ENCODE data around the gene CMTM8.

CMTM8 gene

DNA sequence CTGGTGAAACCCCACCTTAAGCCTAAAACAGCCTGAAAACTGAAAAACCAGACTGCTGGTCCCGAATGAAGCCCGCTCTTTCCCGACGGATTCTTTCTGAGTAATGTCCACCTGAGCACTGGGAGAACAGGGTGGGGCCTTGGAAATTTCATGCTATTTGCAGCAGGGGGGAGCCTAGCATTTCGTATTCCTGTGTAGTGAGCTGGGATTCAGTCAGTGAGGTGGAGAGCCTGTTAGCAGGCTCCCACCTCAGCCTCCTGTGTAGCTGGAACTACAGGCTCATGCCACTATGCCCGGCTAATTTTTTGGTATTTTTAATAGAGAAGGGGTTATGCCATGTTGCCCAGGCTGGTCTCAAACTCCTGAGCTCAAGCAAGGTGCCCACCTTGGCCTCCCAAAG is 74.7 kb downstream of the CMTM8 start:
- Histone ChIP-seq H3K36me3 (ENCODE audit: control insufficient read depth, insufficient read depth, low read length) (no peaks in the 10 kb centered on the region), H3K9me3 (ENCODE audit: control insufficient read depth, low read length) (no peaks in the 10 kb centered on the region), H3K4me3 (ENCODE audit: insufficient read depth, low read depth, low read length, poor library complexity, severe bottlenecking) (no peak overlapping the region), H3K27me3 (replicated peaks; ENCODE audit: control insufficient read depth, insufficient read depth, low read length, poor library complexity, severe bottlenecking) (no peaks in the 10 kb centered on the region), H3K4me1 (ENCODE audit: control insufficient read depth, insufficient read depth, low read length, poor library complexity, severe bottlenecking) (peaks cover 16% of the 10 kb centered on the region), H3K27ac (ENCODE audit: insufficient read depth, low read length, poor library complexity, severe bottlenecking) (peak overlapping the region; percentile 43)
- DNase-seq, result no peak

DNA sequence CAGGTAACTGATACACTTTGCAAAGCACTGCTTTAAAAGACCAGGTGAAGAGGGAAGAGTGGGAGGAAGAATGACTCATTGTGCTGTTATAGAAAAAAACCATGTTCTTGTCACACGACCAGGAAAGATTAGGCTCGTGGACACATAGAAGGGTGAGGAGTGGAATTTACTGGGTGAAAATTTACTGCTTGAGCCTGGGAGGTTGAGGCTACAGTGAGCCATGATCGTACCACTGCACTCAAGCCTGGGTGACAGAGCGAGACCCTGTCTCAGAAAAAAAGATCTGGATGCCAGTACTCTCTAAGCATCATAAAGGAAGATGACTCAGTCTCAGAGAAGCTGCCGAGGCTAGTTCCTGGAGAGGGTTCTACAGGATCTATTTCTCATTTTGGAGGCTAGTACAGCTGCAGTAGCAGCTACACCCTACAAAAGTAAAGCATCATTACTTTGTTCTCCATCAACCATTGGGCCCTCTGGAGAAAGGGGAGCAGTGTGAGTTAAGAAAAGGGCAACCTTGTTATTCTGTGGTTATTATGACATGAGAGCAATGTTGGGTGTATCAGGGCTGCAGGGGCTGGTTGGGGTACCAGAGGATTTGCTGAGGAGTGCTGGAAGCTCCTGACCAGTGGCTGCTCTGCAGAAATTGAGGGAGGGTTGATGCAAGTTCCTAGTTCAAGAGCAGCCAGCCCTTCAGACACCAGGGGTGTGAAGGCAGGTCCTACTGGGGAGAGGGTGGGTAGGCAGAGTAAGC is 75.4 kb downstream of the CMTM8 start:
- H3K27me3 ChIP-seq (replicated peaks; ENCODE audit: control insufficient read depth, insufficient read depth, low read length, poor library complexity, severe bottlenecking), result no peaks in the 10 kb centered on the region
- no peak overlapping the region for H3K4me3 ChIP-seq (ENCODE audit: insufficient read depth, low read depth, low read length, poor library complexity, severe bottlenecking)
- no peaks in the 10 kb centered on the region for H3K9me3 ChIP-seq (ENCODE audit: control insufficient read depth, low read length)
- DNase-seq, result peak in 1 of 3 donors; percentile 4
- no peaks in the 10 kb centered on the region for H3K36me3 ChIP-seq (ENCODE audit: control insufficient read depth, insufficient read depth, low read length)
- peak overlapping the region; percentile 43 for H3K27ac ChIP-seq (ENCODE audit: insufficient read depth, low read length, poor library complexity, severe bottlenecking)
- H3K4me1 ChIP-seq (ENCODE audit: control insufficient read depth, insufficient read depth, low read length, poor library complexity, severe bottlenecking), result peaks cover 16% of the 10 kb centered on the region

- peaks cover 16% of the 10 kb centered on the region for H3K4me1 ChIP-seq (ENCODE audit: control insufficient read depth, insufficient read depth, low read length, poor library complexity, severe bottlenecking)
- no peaks in the 10 kb centered on the region for H3K27me3 ChIP-seq (replicated peaks; ENCODE audit: control insufficient read depth, insufficient read depth, low read length, poor library complexity, severe bottlenecking)
- no peak overlapping the region for H3K4me3 ChIP-seq (ENCODE audit: insufficient read depth, low read depth, low read length, poor library complexity, severe bottlenecking)
- no peaks in the 10 kb centered on the region for H3K36me3 ChIP-seq (ENCODE audit: control insufficient read depth, insufficient read depth, low read length)
- no peak overlapping the region for H3K27ac ChIP-seq (ENCODE audit: insufficient read depth, low read length, poor library complexity, severe bottlenecking)
- no peaks in the 10 kb centered on the region for H3K9me3 ChIP-seq (ENCODE audit: control insufficient read depth, low read length)
- DNase-seq, result no peak
These were observed 77.0 kb downstream of the CMTM8 start for GRCh38 chr3:32315441-32315840.

- Histone ChIP-seq H3K27ac (ENCODE audit: insufficient read depth, low read length, poor library complexity, severe bottlenecking) (no peak overlapping the region), H3K36me3 (ENCODE audit: control insufficient read depth, insufficient read depth, low read length) (no peaks in the 10 kb centered on the region), H3K9me3 (ENCODE audit: control insufficient read depth, low read length) (no peaks in the 10 kb centered on the region), H3K4me1 (ENCODE audit: control insufficient read depth, insufficient read depth, low read length, poor library complexity, severe bottlenecking) (peaks cover 16% of the 10 kb centered on the region), H3K4me3 (ENCODE audit: insufficient read depth, low read depth, low read length, poor library complexity, severe bottlenecking) (no peak overlapping the region), H3K27me3 (replicated peaks; ENCODE audit: control insufficient read depth, insufficient read depth, low read length, poor library complexity, severe bottlenecking) (no peaks in the 10 kb centered on the region)
- no peak for DNase-seq
These were observed 77.8 kb downstream of the CMTM8 start for GRCh38 chr3:32316319-32316718.

GRCh38 chr3:32316976-32317375 is 78.5 kb downstream of the CMTM8 start:
- Histone ChIP-seq H3K9me3 (ENCODE audit: control insufficient read depth, low read length) (no peaks in the 10 kb centered on the region), H3K36me3 (ENCODE audit: control insufficient read depth, insufficient read depth, low read length) (no peaks in the 10 kb centered on the region), H3K27me3 (replicated peaks; ENCODE audit: control insufficient read depth, insufficient read depth, low read length, poor library complexity, severe bottlenecking) (no peaks in the 10 kb centered on the region), H3K4me1 (ENCODE audit: control insufficient read depth, insufficient read depth, low read length, poor library complexity, severe bottlenecking) (peaks cover 16% of the 10 kb centered on the region), H3K4me3 (ENCODE audit: insufficient read depth, low read depth, low read length, poor library complexity, severe bottlenecking) (no peak overlapping the region), H3K27ac (ENCODE audit: insufficient read depth, low read length, poor library complexity, severe bottlenecking) (no peak overlapping the region)
- DNase-seq, result no peak

GRCh38 chr3:32319607-32320006 is 81.1 kb downstream of the CMTM8 start:
- H3K27me3 ChIP-seq (replicated peaks; ENCODE audit: control insufficient read depth, insufficient read depth, low read length, poor library complexity, severe bottlenecking), result no peaks in the 10 kb centered on the region
- no peaks in the 10 kb centered on the region for H3K36me3 ChIP-seq (ENCODE audit: control insufficient read depth, insufficient read depth, low read length)
- H3K27ac ChIP-seq (ENCODE audit: insufficient read depth, low read length, poor library complexity, severe bottlenecking), result no peak overlapping the region
- H3K9me3 ChIP-seq (ENCODE audit: control insufficient read depth, low read length), result no peaks in the 10 kb centered on the region
- no peaks in the 10 kb centered on the region for H3K4me1 ChIP-seq (ENCODE audit: control insufficient read depth, insufficient read depth, low read length, poor library complexity, severe bottlenecking)
- no peak overlapping the region for H3K4me3 ChIP-seq (ENCODE audit: insufficient read depth, low read depth, low read length, poor library complexity, severe bottlenecking)
- DNase-seq, result no peak

- Histone ChIP-seq H3K9me3 (ENCODE audit: control insufficient read depth, low read length) (no peaks in the 10 kb centered on the region), H3K27ac (ENCODE audit: insufficient read depth, low read length, poor library complexity, severe bottlenecking) (no peak overlapping the region)
- no peak for DNase-seq
These were observed 81.6 kb downstream of the CMTM8 start for GRCh38 chr3:32320080-32320479.

DNA sequence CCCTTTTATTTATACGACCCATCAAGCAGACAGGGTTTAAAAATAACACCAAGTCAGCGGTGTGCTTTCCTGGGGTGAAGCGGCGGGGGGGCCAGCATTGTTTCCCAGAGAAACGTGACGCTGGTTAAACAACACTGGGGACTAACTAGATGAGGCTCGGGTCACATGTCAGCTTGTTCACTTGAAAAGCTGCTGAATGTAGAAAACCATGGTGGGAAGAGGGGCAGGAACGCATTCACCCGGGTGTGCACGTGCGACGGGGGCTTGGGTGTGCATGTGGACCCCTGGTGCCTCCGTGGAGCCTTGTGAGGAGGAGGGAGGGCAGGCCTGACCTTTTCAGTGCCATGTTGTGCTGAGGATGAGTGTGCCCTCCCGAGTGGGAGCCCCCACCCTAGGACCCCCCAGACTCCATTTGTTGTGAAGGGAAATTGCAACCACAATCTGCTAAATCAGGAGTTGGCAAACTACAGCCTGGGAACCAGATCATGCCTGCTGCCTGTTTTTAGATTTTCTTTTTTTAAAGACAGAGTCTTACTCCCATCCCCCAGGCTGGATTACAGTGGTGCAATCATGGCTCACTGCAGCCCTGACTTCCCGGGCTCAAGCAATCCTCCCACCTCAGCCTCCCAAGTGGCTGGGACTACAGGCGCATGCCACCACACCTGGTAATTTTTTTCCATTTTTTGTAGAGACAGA is 82.8 kb downstream of the CMTM8 start:
- H3K27ac ChIP-seq (ENCODE audit: insufficient read depth, low read length, poor library complexity, severe bottlenecking), result no peak overlapping the region
- no peaks in the 10 kb centered on the region for H3K9me3 ChIP-seq (ENCODE audit: control insufficient read depth, low read length)
- H3K36me3 ChIP-seq (ENCODE audit: control insufficient read depth, insufficient read depth, low read length), result no peaks in the 10 kb centered on the region
- H3K4me1 ChIP-seq (ENCODE audit: control insufficient read depth, insufficient read depth, low read length, poor library complexity, severe bottlenecking), result no peaks in the 10 kb centered on the region
- DNase-seq, result no peak
- no peak overlapping the region for H3K4me3 ChIP-seq (ENCODE audit: insufficient read depth, low read depth, low read length, poor library complexity, severe bottlenecking)
- no peaks in the 10 kb centered on the region for H3K27me3 ChIP-seq (replicated peaks; ENCODE audit: control insufficient read depth, insufficient read depth, low read length, poor library complexity, severe bottlenecking)

More at GRCh38 chr3:32320080-32320479, 81.6 kb downstream of the CMTM8 start:
- no peak overlapping the region for H3K4me3 ChIP-seq (ENCODE audit: insufficient read depth, low read depth, low read length, poor library complexity, severe bottlenecking)
- no peaks in the 10 kb centered on the region for H3K27me3 ChIP-seq (replicated peaks; ENCODE audit: control insufficient read depth, insufficient read depth, low read length, poor library complexity, severe bottlenecking)
- no peaks in the 10 kb centered on the region for H3K4me1 ChIP-seq (ENCODE audit: control insufficient read depth, insufficient read depth, low read length, poor library complexity, severe bottlenecking)
- H3K36me3 ChIP-seq (ENCODE audit: control insufficient read depth, insufficient read depth, low read length), result no peaks in the 10 kb centered on the region

DNA sequence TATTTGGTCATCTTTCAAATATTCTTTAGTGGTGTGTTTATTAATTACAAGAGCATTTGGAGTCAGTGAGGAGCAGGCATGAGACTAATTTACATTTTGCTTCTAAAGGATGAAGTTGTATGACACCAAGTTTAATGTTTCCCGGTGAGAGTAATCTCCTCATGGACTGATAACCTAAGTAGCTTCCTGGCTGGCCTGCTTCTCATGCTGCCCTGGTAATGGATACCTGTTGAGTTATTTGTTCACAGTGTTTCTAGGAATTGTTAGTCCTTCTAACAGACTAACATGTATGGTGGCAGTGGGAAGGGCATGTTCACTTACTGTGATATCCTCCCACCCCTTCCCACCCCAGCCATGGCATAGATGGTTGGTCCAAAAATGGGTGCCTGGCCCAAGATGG is 83.8 kb downstream of the CMTM8 start:
- Histone ChIP-seq H3K4me1 (ENCODE audit: control insufficient read depth, insufficient read depth, low read length, poor library complexity, severe bottlenecking) (no peaks in the 10 kb centered on the region), H3K9me3 (ENCODE audit: control insufficient read depth, low read length) (no peaks in the 10 kb centered on the region), H3K36me3 (ENCODE audit: control insufficient read depth, insufficient read depth, low read length) (no peaks in the 10 kb centered on the region), H3K27me3 (replicated peaks; ENCODE audit: control insufficient read depth, insufficient read depth, low read length, poor library complexity, severe bottlenecking) (no peaks in the 10 kb centered on the region), H3K27ac (ENCODE audit: insufficient read depth, low read length, poor library complexity, severe bottlenecking) (no peak overlapping the region), H3K4me3 (ENCODE audit: insufficient read depth, low read depth, low read length, poor library complexity, severe bottlenecking) (no peak overlapping the region)
- no peak for DNase-seq

GRCh38 chr3:32323604-32324003 is 85.1 kb downstream of the CMTM8 start:
- DNase-seq, result no peak
- Histone ChIP-seq H3K9me3 (ENCODE audit: control insufficient read depth, low read length) (no peaks in the 10 kb centered on the region), H3K4me1 (ENCODE audit: control insufficient read depth, insufficient read depth, low read length, poor library complexity, severe bottlenecking) (no peaks in the 10 kb centered on the region), H3K36me3 (ENCODE audit: control insufficient read depth, insufficient read depth, low read length) (no peaks in the 10 kb centered on the region), H3K4me3 (ENCODE audit: insufficient read depth, low read depth, low read length, poor library complexity, severe bottlenecking) (no peak overlapping the region), H3K27me3 (replicated peaks; ENCODE audit: control insufficient read depth, insufficient read depth, low read length, poor library complexity, severe bottlenecking) (no peaks in the 10 kb centered on the region), H3K27ac (ENCODE audit: insufficient read depth, low read length, poor library complexity, severe bottlenecking) (no peak overlapping the region)

All from effector memory CD4-positive, alpha-beta T cell (primary cell).